Neural crest cell (in vitro differentiated cells): ENCODE measurements around the gene ARF3. TPM values are rescaled to one million over a fixed set of nuclear protein-coding genes. Genes with fewer than 3 reads are reported as not detected.
A peak's percentile ranks its signal among the peaks of the same experiment; 100 is the strongest.

Source experiments
- DNase-seq: peaks from one replicate; pipeline ENCODE4 v3.0.0; 2021; ENCODE audit warnings: low read depth, mixed read lengths, low spot score
- H3K27ac Mint-ChIP-seq: one replicate; pipeline ENCODE4 v1.8.0; 2021; ENCODE audit warnings: mild to moderate bottlenecking, mixed read lengths; ENCODE audit not compliant: unreplicated experiment
- H3K27me3 Mint-ChIP-seq: 2 replicates; pipeline ENCODE4 v1.8.0; 2021; ENCODE audit warnings: low read depth, mild to moderate bottlenecking, mixed read lengths
- H3K36me3 Mint-ChIP-seq: 2 replicates; pipeline ENCODE4 v1.8.0; 2021; ENCODE audit warnings: low read depth, mild to moderate bottlenecking, mixed read lengths
- H3K4me1 Mint-ChIP-seq: 2 replicates; pipeline ENCODE4 v1.8.0; 2021; ENCODE audit warnings: mixed read lengths
- H3K4me3 Mint-ChIP-seq: one replicate; pipeline ENCODE4 v1.8.0; 2021; ENCODE audit warnings: mild to moderate bottlenecking, mixed read lengths
- H3K9me3 Mint-ChIP-seq: 2 replicates; pipeline ENCODE4 v1.8.0; 2021; ENCODE audit warnings: mixed read lengths
- CTCF ChIP-seq: fragments of 200-600 bp; sonication (generic); conservative IDR thresholded peaks from 2 replicates; pipeline ENCODE4 v1.5.0; 2021; ENCODE audit warnings: antibody characterized with exemption, mild to moderate bottlenecking
- total RNA-seq: library from RNA; stranded (reverse); gene quantifications from 2 replicates; pipeline ENCODE4 v1.2.1, GENCODE V29; 2021

Gene ARF3
- total RNA-seq, 1 donor from 2014 or later = 202 TPM

- DNase-seq = no peak
- TF ChIP-seq CTCF = no peak
- H3K36me3 Mint-ChIP-seq = no peaks in the 10 kb centered on the region
- peaks cover 30% of the 10 kb centered on the region for H3K4me1 Mint-ChIP-seq
- H3K4me3 Mint-ChIP-seq = peak overlapping the region; percentile 100
- H3K27me3 Mint-ChIP-seq = peaks cover 26% of the 10 kb centered on the region
- H3K9me3 Mint-ChIP-seq = no peaks in the 10 kb centered on the region
- H3K27ac Mint-ChIP-seq = no peak overlapping the region
These were observed 732 bp upstream of the ARF3 start for GRCh38 chr12:48958049-48958388.

- H3K27me3 Mint-ChIP-seq = peaks cover 19% of the 10 kb centered on the region
- H3K4me3 Mint-ChIP-seq = peak overlapping the region; percentile 100
- peak; percentile 70 for DNase-seq
- H3K36me3 Mint-ChIP-seq = no peaks in the 10 kb centered on the region
- TF ChIP-seq CTCF = peak; percentile 41
- H3K9me3 Mint-ChIP-seq = no peaks in the 10 kb centered on the region
- peak overlapping the region; percentile 96 for H3K27ac Mint-ChIP-seq
- H3K4me1 Mint-ChIP-seq = peaks cover 35% of the 10 kb centered on the region
These were observed 777 bp downstream of the ARF3 start for GRCh38 chr12:48956279-48957140.

- no peak for DNase-seq
- Mint-ChIP-seq H3K9me3 (no peaks in the 10 kb centered on the region), H3K27me3 (peaks cover 8% of the 10 kb centered on the region), H3K4me3 (peak overlapping the region; percentile 100), H3K27ac (no peak overlapping the region), H3K4me1 (peaks cover 35% of the 10 kb centered on the region), H3K36me3 (no peaks in the 10 kb centered on the region)
- no peak for TF ChIP-seq CTCF
These were observed 2.3 kb downstream of the ARF3 start for GRCh38 chr12:48954841-48955501.

GRCh38 chr12:48954061-48954460 is 3.2 kb downstream of the ARF3 start:
- Mint-ChIP-seq H3K36me3 (no peaks in the 10 kb centered on the region), H3K4me1 (peaks cover 35% of the 10 kb centered on the region), H3K9me3 (no peaks in the 10 kb centered on the region), H3K4me3 (peak overlapping the region; percentile 31), H3K27ac (no peak overlapping the region), H3K27me3 (peaks cover 3% of the 10 kb centered on the region)
- no peak for DNase-seq
- TF ChIP-seq CTCF = no peak

GRCh38 chr12:48952691-48953090 is 4.6 kb downstream of the ARF3 start:
- peak overlapping the region; percentile 8 for H3K4me3 Mint-ChIP-seq
- H3K27ac Mint-ChIP-seq = no peak overlapping the region
- H3K36me3 Mint-ChIP-seq = no peaks in the 10 kb centered on the region
- no peaks in the 10 kb centered on the region for H3K27me3 Mint-ChIP-seq
- no peak for TF ChIP-seq CTCF
- H3K9me3 Mint-ChIP-seq = no peaks in the 10 kb centered on the region
- no peak for DNase-seq
- H3K4me1 Mint-ChIP-seq = peaks cover 31% of the 10 kb centered on the region
